ENCODE results near the gene MAJIN.

- TF ChIP-seq CTCF (IDR thresholded peaks at IDR 0.05) (no peak), POLR2A (IDR thresholded peaks at IDR 0.05) (no peak)
Observed at GRCh38 chr11:64930340-64930739, 41.6 kb downstream of the MAJIN start.
